ENCODE measurements around the gene PPIL1.

- no peak for TF ChIP-seq POLR2A (IDR thresholded peaks at IDR 0.05)
- no peak for TF ChIP-seq CTCF (IDR thresholded peaks at IDR 0.05)
These were observed 48.6 kb downstream of the PPIL1 start for GRCh38 chr6:36825994-36826393.
